ENCODE measurements around the gene WFDC6.

GRCh38 chr20:45502561-45502960, 36.7 kb downstream of the WFDC6 start:
- TF ChIP-seq CTCF (IDR thresholded peaks at IDR 0.05) (no peak), EZH2 (IDR thresholded peaks at IDR 0.05; ENCODE audit: borderline replicate concordance, insufficient read depth, low read depth, low read length, poor library complexity, severe bottlenecking) (no peak)

Data from B cell (primary cell).